DMS53 treated with DMSO at 0.1 percent for 48 hours (cell line): ENCODE results near the gene BMPR1B.
A peak's percentile ranks its signal among the peaks of the same experiment; 100 is the strongest.

ENCODE experiments used
- DNase-seq: peaks from one replicate; lab custom pipeline; 2025; ENCODE audit not compliant: unreplicated experiment; lab: John Stamatoyannopoulos, UW

The BMPR1B gene

DNA sequence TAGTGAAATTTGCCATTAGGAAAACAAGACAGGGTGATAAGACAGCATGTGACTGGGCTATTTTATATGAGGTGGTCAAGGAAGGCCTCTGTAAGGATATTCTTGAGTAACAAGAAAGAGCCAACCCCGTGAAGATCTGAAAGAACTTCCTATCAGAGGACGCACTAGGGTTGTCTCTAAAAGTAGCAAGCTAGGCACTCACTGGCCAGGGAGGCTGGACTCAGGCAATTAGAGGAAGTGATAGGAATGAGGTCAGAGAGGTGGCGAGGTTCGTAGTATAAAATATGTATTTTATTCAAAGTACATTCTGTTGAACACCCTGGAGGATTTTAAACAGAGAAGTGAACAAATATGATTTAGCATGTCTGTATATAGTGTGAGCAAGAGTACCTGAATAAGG lies 4.6 kb downstream of the BMPR1B start:
- no peak for DNase-seq

DNA sequence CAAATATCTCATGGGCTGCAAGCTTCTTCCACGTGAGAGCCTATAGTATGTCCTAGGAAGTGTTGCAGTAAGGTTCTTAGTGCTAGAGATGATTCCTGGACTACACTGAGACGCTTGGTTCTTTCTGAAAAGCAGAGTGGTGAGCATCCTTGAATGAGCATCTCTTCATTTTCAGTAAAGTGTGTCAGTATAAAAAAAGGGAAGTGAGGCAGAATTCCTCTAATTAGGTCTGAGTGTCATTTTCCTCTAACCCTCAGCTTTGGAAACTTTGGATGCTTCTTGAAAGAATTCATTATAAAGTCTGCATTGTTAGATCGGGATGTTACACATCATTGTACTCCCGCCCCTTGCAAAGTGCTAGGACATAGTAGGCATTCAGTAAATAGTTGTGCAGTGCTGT lies 5.2 kb downstream of the BMPR1B start:
- no peak for DNase-seq

DNA sequence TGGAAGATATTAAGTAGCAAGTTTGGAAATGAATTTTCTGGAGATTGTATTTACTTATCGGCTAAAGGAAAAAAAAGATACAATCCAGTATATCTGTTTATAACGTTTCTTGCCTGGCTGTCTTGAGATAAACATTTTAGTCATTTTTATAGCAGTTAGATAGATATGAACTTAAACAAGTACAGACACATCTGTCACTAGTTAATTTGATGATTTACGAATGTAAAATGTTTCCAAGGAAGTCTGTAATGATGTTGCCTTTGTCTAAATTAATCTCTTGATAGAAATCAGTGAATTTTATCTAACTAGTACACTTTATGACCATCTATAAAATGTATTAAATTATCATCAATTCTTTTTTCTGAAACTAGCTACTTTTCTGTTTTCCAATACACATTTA lies 5.7 kb downstream of the BMPR1B start:
- DNase-seq = no peak

DNA sequence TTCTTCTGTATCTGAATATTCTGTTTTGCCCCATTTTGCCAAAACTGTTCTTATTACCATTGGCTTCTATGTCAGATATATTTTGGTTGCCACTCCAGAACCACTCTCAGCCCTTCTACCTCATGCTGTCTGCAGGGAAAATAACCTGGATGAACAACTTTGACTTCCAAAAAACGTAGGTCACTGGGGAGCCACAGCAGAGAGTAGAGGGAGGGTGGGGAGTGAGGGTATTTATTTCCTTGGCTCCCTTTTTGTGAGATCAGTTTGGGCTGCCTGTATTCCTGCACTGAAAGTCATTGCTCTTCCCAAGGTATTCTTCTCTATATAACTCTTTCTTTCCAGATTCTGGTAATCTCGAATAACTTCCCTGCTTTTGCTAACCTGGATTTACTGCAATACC lies 6.3 kb downstream of the BMPR1B start:
- no peak for DNase-seq

DNA sequence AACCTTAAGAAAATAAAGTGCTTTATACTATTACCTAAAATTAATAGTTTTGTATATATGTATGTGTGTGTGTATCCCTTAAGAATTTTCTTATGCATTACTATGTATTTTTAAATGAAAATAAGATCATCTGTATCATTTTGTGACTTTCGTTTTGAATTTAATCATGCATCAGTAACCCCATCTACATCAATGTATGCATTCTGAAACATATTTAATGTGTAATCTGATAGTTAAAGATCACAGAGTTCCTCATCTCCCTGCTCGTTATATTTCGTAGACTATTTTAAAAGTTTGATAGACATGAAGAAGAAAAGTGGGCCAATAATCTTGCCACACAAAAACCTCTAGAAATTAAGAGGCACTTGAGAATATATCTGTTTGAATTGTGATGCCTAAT lies 7.4 kb downstream of the BMPR1B start:
- DNase-seq = no peak

DNA sequence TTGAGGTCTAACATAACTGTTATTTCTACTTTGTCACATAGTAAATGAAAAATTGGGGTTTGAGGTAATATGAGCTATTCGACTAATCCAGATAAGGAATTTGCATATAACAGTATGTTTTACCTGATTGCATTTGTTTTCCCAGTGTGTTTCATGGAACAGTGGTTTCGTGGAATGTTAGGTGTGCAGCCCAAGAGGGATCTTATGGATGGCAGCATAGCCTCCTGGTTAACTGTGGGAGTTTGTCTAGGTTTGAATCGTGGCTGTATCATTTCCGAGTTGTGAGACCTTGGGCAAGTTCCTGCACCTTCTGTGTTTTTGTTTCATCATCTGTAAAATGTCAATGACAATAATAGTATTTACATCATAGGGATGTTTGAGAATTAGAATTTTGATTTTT lies 7.9 kb downstream of the BMPR1B start:
- no peak for DNase-seq

DNA sequence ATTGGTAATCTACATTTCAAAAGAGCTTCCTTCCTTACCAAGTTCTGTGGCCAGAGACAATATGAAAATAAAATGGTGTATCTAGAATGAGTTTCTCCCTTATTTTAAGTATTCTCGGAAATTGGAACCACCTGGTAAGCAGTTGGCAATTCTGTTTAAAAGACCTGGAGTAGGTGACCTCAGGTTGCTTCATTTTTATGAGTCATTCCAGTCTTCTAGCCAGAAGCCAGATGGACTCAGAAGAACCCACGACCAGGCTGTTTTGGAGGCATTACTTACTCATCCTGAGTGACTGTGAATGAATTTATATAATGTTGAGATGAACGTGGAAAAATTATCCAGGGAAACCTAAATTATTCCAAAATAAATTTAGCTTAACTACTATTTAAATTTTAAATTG lies 9.1 kb downstream of the BMPR1B start:
- DNase-seq = peak; percentile 6

DNA sequence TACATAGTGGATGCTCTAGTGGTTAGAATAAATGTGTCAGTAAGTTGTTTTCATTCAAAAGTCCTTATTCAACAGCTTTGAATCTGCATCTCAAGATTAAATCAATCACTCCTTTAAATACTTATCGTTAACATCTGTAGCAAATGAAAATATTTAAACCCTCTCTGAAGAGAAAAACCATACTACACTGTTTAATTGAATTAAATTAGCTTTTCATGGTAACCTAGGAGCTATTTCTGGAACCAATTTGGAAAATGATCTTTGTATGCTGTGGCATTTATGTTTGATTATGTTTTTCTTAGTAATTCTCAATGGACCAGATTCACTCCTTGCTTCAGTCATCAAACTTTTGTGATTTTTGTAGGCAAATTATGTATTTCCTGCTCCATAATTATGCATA lies 9.7 kb downstream of the BMPR1B start:
- no peak for DNase-seq

DNA sequence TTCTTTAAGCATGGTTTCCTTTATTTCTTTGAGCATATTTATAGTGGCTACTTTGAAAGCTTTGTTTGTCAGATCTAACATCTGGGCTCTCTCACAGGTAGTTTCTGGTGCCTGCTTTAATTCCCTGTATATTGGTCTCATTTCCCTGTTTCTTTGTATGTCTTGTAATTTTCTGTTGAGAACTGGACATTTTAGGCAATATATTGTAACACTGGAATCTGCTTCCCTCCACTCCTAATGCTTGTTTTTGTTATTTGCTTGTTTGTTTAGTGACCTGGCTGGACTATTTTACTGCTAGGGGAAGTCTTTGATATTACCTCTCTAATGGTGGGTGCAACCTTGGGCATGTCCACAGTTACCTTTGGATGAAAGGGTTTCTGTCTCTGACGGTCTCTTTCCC lies 25.0 kb downstream of the BMPR1B start:
- no peak for DNase-seq

DNA sequence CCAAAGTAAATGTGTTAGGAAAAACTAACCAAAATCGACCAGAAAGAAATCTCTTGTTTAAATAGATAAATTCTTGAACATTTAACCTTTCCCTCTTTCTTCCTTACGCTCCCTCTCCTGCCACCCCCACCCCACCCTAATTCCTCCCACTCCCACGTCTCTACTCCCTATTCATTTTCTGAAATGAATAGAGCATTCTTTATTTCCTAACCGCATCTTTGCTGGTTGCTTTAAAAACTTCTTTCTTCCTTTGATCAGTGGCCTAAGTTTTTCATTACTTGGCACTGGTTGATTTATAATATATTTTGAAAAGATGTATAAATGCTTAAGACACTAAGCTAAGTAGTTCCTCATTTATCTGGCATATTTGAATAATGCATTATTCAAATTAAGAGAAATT lies 33.9 kb downstream of the BMPR1B start:
- no peak for DNase-seq

DNA sequence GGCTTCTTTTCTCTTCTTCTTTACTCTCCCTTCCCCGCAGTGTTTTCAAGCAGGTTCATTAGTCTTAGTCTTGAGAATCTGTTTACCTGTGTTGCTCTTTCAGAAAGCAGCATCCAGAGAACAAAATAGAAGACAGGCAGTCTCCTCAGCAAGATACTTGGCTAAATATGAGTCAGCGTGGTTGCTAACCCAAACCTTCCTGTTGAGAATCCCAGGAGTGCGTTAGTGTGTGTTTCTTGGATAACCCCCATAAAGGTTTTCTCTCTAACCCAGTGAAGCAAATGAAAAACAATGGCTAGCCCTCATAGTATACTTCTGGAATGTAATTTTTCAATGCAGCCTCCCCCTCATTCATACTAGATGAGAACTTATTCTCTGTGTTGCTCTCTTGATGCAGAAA lies 41.1 kb downstream of the BMPR1B start:
- DNase-seq = no peak

DNA sequence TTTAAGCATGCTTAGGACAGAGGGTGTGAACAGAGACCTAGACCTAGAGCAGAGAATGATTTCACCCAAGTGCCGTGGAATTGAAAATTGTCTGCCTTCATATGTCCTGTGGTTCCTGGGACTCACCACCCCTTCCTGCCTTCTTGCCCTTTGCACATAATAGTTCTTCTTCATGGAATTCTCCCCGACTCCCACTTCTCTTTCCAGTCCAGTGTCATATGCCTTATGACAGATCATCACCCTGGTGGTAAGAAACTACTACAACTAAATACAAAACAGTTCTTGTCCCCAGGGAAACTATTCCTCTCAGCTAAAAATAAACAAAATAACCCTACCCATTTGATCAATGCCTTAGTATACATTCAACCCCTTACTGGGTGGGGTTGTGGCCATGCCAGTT lies 43.3 kb downstream of the BMPR1B start:
- no peak for DNase-seq

DNA sequence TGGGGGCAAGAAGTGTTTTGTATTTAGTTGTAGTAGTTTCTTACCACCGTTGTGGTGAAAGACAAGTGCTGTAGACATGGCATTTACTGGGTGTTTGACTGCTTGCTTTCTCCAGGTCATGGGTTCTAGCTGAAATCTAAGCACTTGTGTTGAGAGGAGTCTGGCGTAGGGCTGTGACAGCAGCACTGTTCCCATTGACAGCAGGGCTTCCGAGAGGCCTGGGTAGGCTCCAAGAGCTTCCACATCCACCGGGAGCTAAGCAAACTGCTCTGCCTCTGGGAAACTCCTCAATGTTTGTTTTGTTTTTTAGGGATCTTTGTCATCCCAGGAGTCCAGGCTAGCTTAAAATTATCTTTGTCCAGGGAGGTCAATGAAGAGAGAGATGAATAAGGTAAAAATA lies 44.3 kb downstream of the BMPR1B start:
- no peak for DNase-seq

DNA sequence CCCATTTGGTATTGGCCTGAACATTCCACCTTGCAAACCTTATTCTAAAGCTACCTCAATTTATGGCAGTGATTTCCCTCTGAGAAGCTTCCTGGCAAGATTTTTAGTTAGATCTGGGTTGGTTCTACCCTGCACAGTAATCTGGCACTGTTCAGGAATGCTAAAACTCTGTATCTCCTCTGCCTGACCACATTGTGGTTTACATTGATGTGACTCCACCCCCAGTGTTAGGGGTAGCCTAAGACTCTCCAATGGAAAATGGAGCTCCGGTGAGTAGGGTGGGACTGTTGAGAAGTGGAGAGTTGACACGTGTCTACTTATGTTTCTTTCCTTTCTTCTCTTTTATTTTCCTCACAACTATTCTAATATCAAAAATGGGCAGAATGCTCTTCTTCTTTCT lies 45.4 kb downstream of the BMPR1B start:
- DNase-seq = no peak

DNA sequence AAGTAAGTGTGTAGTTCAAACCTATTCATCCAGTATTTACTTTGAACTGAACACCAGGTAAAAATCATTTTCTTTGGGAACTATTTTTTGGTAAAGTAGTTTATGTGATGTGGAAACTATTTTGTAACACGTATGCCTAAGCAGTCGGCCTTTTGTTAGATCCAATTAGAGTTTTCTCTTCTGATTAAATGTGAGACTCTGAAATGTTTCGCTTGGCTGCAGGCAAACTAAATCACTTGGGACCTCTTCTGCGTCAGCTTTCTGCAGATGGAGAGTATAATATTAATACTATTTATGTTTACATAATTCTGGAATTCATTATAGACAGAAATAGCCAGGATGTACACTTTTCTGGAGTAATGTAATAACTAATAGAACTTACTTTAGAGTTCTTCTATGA lies 46.9 kb downstream of the BMPR1B start:
- no peak for DNase-seq

DNA sequence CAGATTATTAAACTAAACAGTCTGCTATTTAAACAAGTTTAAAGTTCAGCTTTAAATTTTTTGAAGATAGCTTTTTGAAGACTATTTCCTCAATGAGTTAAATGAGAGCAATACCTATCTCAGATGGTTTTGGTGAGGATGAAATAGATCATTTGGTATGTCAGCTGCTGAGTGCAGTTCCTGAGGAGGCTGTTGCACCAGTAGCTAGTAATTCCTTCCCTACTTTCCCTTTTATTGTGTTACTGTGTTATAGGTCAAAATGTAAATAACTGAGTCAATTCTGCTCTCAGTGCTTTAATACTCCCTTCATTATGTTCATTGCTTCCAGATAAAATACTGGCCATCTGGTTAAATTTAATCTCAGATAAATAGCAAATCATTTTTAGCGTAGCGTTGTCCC lies 48.6 kb downstream of the BMPR1B start:
- no peak for DNase-seq

DNA sequence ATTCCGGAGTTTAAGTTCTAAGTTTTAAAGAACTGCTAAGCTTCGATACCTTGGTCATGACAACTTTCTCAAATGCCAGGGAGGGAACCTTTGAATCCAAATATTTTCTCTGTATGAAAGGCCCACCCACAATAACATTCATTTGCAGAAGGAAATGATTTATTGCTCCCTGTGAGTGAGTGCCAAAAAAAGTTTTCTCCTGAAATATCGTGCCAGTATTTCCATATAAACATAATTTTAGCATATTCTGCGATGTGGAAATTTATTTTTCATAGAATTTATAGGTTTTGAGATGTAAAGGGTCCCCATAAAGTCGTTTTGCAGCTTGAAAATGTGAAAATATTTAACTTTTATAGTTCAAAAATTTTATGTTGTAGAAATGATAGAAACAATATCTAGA lies 53.9 kb downstream of the BMPR1B start:
- no peak for DNase-seq

DNA sequence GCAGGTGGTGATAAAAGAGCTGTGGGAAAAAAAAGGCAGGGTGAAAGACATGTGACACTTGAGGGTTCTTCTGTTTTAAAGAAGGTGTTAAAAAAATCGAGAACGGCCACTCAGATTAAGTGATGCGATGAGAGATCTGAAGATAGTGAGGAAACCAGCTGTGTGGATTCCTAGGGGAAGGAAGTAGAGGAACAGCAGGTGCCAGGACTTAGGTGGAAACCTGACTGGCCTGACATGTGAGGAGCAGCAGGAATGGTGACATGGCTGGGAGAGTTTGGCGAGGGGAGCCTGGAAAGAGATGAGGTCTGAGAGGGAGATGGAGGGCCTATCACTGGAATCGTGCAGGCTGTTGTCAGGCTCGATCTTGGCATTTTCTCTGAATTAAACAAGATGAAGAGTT lies 55.5 kb downstream of the BMPR1B start:
- DNase-seq = peak; percentile 30

DNA sequence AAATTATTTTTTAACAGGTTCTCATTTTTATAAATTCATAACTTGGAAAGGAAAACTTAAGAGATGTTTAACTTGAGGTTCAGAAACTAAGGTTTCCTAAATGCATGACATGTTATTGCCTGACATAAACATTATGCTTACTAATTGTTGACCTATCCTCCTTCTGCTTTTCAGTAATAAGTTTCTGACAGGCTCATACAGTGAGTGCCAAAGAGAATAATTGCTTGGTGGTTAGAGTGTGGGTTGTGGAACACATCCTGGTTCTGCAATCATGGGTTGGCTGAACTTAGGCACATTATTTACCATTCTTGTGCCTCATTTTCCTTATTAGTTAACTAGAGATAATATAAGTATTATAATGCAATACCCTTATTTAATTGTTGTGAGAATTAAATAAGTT lies 56.5 kb downstream of the BMPR1B start:
- DNase-seq = no peak

DNA sequence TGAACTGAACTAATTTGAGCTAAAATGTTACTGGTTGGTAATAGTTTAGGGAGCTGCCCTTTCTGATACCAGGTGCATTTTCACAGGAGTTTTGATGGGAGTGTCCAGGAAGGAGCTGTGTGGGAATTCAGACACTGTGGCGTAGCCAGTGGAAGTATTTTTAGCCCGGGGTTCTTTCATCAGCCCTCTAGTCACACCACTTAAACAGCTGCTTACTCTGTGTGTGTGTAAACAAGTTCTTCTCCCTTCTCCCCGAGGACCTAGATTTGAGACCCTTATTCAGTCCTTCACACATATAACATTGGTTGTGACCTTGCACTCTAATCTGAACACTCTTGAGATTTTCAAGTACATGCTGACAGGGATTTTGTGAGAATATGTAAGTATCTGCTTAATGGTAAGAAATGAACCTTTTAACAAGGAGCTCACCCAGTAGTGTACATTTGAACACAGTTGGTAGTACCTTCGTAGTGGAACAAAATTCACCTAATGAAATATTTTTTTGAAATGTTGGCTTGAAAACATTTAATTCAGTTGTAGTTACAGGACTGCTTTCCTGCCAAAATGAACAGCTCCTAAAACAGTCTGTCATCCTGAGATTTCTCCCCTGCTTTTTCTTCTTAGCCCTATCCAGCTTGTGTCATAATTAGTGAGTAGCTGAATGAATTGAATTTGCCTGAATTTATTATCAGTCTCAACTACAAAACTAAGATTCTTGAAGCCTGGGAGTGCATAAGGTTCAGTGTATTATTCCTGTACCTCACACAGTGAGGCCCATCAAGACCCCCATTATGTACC lies 61.8 kb downstream of the BMPR1B start:
- no peak for DNase-seq

DNA sequence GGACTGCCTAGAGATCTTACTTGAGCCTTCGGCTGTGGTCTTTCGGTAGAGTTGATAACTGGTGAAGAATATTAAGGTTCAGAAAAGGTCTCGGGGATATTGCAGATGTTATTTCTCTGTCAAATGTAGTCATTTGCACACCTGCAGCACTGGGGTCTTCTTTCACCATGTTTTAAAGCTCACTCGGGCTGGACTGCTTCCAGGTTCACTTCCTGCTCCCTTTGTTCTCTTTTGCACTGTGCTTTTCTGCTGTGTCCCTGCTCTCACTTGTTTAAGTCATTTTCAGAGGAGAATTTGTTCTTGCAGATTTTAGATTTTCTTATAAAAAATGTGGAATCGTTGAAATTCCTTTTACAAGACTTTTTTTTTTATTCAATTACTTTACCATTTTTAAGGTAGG lies 68.5 kb downstream of the BMPR1B start:
- no peak for DNase-seq

DNA sequence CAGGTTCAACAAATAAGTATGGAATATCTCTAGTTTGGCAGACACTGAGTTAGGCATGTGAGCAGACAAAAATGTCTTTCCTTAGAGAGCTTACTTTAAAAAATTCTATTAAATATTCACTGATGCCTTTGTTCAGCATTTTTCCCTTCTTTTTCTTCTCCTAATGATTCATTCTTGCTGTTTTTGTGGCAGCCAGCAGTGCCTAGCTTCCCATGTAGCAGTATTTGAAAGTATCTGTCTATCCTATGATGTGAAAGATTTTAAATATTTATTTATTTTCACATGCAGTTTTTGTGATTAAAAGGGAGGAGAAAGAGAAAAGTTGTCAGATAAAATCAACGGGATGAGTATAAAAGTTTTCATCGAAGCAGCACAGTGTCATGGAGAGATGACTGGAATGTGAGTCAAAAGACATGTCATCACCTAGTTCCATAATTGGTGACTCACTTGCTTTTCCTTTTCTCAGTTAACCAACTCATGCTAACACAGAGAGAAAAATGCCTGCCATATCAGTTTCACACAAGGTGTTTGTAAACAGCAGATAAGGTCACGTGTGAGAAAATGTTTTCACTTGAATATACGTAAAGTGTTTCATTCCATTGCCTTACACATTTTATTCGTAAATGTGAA lies 69.8 kb downstream of the BMPR1B start:
- DNase-seq = no peak

DNA sequence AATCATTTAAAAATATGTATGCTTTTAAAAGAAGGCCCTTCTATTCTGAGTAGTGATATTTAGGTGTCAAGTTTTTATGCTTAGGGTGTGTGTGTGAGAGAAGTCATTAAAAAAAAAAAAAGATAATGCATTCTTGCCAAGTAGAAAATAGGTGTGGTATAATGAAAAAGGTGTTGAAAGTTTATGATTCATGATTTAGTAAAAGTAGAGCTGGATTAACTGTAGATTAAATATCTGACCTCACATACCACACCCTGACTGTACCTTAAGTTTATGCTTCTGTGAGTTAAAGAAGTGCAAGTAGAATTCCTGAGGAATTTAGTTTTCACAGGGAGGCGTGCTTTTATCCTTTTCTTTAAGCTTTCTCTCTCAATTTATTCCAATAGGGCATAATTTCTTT lies 71.1 kb downstream of the BMPR1B start:
- no peak for DNase-seq
